ENCODE data around the gene TSPAN4.
A peak's percentile ranks its signal among the peaks of the same experiment; 100 is the strongest.

TSPAN4 gene

DNA sequence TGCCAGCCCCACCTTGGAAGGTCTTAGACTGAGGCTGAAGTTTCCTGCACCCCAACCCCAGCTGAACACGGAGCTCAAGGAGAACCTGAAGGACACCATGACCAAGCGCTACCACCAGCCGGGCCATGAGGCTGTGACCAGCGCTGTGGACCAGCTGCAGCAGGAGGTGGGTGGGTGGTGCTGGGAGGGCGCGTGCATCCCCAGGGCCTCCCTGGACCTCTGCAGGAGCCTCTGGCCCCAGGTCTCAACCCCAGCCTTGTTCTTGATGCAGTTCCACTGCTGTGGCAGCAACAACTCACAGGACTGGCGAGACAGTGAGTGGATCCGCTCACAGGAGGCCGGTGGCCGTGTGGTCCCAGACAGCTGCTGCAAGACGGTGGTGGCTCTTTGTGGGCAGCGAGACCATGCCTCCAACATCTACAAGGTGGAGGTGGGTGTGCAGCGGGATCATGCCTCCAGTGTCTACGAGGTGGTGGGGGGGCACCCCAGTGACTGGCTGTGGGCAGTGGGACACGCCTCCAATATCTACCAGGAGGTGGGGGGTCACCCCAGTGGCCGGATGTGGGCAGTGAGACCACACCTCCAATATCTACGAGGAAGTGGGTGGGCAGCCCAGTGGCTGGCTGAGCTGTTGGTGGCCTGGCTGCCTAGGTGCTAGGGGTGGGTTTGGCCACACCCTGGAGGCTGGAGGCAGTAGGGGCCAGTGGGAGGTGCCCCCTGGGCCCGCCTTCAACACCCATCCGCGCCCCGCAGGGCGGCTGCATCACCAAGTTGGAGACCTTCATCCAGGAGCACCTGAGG, 5.3 kb upstream of the TSPAN4 start:
- DNase-seq: no peak

DNA sequence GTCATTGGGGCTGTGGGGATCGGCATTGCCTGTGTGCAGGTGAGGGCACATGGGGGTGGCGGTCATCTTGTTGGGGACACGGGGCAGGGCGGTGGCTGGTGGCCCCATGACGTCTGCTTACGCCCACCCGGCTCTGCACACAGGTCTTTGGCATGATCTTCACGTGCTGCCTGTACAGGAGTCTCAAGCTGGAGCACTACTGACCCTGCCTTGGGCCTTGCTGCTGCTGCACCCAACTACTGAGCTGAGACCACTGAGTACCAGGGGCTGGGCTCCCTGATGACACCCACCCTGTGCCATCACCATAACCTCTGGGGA, 4.7 kb upstream of the TSPAN4 start:
- no peak for DNase-seq

DNA sequence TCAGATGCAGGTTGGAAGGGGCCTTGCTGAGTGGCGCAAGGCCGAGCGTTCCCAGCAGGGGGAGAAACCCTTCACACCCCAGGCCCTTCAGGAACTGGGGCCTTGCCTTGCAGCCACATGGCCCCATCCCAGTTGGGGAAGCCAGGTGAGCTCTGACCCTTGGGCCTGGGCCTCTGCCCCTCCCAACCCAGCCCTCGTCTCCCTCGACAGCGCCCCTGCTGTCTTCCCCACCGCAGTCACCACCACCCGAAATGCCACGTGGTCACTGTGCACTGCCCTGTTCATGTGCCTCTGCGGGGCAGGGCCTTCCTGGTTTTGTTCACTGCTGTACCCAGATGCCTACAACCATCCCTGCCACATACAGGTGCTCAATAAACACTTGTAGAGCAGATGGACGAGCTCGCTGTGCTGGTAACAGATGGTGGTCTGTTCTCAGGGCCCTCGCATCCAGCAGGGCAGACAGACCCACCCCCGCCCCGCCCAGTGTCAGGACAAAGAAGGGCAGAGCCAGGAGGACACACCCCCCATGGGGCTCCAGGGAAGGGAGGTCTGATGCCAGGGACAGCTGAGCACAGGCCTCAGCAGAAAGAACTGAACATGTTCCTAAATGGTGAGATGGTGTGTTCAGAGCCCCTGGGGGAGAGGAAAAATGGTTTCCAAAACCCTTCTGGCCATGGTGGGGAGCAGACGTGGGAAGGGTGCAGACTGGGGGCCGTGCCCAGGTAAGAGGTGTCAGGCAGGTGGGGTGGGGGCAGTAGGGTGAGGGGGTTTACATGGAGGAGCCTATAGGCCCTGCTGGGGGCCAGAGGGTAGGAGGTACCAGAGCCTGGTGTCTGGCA, 4.0 kb upstream of the TSPAN4 start:
- DNase-seq: no peak

DNA sequence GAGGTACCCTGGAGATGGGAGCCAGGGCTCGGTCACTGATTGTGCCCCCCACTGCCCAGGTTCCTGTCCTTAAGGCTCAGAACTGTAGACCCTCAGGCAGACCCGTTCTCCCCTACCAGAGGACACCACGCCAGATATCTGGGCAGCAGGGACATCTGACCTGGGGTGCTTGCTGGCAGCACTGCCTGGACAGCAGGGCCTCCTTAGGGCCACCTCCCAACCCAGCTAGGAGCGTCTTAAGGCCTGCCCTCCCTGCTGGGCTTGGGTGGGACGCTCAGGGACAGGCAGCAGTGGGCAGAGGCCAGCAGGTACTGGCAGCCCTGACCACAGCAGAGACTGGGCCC, 3.4 kb upstream of the TSPAN4 start:
- no peak for DNase-seq

DNA sequence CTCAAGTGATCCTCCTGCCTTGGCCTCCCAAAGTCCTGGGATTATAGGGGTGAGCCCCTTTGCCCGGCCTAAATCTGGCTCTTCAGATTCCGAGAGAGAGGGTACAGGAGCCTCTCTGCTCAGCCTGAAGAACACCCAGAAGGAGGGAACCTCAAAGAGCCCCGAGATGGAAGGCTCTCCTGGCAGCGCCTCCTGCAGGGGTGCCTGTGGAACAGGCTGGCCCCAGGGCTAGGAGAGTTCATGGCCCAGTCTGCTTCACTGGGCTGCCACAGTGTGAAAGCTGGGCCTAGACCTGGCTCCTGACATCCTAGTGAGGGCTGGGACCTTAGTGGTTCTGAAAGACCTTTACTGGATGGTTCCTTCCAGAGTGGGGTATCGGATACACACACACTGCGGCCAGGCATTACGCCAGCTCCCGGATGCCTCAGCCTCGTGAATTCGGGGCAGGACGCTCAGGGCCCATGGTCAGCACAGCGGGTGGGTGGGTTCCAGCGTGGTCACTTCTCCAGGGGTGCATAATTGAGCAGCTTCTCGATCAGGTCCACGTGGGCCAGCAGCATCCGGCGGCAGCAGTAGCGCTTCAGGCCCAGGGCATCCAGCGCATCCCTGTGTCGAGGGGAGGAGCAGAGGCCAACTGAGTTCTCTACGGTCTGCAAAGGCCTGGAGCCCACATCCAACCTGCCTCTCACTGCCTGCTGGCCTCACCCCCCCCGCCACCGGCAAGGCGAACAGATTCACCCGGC, 2.6 kb upstream of the TSPAN4 start:
- no peak for DNase-seq

- no peak for DNase-seq
Observed at GRCh38 chr11:841981-842369, 677 bp upstream of the TSPAN4 start.

DNA sequence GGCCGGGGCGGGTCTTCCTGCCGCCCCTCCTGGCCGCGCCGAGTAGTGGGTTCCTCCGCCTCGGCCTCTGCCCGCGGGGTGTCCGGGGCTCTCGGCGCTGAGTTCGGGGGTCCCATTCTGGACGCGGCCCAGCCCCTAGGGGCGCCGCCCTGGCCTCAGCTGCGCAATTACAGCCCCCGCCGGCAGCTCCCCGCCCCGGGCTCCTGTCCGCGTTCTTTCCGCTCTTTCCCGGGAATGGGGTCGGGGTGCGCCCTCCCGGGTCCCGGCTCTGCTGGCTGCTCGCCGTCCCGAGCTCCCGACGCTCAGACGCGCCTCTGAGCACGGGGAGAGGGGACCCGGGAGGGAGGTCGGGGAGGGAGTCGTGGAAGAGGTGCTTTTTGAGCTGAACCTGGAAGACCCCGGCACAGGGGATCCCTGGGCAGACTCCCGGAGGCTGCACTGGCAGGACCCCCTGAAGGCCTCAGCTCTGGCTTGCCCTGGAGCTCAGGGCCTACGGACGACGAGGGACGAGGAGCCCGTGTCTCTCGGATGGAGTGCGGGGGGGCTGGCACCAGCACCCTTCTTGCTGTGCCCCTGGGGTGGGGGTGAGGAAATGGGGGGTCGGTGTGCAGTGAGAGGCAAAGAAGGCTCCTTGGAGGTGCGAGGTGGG, 558 bp downstream of the TSPAN4 start:
- DNase-seq: no peak

DNA sequence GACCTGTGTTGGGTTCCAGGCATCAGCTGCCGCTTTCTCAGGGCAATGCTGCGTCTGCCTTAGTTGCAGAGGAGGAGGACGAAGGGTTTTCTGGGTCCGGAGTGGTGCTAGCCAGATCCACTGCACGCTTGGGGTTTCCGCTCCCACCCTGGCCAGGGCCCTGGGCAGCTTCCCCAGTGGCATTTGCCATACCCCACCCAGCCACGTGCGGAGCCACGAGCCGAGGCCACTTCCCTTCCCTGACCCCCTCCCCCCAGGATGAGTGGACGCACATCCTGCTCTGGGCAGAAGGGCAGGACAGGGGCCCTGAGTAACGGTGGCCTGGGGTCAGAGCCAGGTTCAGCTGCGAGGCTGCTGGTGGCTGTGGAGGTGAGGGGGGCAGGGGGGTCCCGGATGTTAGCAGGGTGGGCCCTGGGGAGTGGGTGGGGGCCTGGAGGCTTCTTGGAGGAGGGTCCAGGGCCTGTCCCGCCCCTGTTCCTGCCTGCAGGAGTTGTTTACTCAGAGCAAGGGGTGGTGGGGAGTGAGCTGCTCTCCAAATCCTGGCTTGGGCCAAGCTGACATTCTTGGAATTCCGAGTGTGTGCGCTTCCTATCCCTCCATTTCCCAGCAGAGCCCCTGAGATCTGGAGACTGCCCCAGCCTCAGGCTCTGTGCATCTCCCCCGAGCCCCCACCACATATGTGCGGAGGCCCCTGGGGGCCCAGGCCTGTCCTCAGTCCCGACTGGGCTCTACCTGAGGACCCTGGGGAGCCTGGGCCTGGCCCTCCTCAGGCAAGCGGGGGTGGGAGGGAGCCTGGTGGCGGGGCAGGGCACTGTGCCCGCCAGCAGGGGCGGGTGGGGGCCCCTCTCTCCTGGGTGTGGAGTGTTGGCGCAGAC, 1.4 kb downstream of the TSPAN4 start:
- DNase-seq: peak; percentile 44

- no peak for DNase-seq
Observed at GRCh38 chr11:844693-845644, 2.3 kb downstream of the TSPAN4 start.

DNA sequence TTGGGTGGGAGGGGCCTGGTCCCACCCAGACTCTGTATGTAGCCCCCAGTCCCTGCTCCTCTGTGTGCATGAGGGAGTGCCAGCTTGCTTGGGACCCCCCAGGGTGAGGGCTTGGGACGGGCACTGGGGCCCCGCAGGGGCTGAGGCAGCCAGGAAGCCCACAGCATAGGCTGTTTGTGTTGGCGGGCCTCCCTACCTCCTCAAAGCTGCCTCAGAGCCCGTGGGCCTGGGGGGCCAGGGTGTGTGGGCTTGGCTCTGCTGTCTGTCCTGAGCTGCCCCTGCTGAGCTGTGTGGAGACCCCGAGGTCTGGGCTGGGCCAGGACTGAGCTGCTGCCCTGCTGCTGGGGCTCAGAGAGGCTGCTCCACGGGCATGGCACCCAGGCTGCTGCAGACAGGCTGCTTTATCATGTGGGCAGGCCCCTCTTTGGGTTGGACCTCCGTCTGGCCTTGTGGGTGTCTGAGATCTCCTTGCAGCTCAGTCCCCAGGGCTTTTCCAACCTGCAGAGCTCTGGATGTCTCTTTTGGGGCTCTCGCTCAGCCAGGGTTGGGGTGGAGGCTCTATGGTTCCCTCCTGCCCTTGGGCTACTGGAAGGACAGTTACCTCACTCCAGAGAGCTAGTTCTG, 3.3 kb downstream of the TSPAN4 start:
- no peak for DNase-seq

- no peak for DNase-seq
Observed at GRCh38 chr11:846496-847098, 3.9 kb downstream of the TSPAN4 start.

DNA sequence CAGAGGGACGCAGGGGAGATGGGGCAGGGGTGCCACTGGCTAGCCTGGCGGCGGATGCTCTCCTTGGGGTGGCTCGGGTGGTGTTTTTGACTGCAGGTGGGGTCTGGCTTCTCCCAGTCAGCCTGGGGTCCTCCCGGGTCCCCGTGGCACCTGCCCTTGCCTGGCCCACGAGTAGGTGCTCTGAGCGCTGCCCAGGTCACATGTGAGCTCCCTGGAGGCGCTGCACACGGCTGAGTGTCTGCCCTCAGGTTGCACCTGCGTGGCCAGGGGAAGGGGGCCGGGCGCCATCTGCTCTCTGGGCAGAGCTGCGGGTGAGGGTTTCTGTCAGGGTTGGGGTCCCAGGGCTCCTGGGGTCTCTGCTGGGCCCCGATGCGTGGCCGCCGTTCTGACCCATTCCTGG, 5.2 kb downstream of the TSPAN4 start:
- DNase-seq: no peak

DNA sequence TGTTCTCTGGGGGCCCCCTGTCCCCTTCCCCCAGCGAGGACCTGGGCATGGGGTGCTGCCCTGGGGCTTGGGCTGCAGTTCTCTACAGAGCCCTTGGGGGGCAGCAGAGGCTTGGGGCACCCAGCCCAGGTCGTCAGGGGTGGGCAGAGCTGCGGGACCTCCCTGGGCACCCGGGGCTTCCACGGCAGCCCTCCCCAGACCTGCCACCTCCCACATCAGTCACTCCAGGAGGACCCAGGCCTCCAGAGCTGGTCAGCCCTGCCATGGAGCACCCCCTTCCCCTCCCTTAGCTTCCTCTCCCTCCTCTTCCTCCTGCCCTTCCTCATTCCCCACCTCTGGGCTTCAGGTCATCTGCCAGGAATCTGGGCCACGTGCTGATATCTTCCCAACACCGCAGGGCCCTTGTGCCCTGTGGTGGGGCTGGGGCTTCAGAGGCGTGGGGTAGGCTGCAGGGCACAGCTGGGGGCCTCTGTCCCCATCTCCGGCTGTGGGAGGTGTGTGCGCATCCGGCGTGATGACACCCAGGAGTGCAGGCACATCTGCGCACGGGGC, 5.8 kb downstream of the TSPAN4 start:
- DNase-seq: no peak

- DNase-seq: no peak
Observed at GRCh38 chr11:849104-849824, 6.6 kb downstream of the TSPAN4 start.

DNA sequence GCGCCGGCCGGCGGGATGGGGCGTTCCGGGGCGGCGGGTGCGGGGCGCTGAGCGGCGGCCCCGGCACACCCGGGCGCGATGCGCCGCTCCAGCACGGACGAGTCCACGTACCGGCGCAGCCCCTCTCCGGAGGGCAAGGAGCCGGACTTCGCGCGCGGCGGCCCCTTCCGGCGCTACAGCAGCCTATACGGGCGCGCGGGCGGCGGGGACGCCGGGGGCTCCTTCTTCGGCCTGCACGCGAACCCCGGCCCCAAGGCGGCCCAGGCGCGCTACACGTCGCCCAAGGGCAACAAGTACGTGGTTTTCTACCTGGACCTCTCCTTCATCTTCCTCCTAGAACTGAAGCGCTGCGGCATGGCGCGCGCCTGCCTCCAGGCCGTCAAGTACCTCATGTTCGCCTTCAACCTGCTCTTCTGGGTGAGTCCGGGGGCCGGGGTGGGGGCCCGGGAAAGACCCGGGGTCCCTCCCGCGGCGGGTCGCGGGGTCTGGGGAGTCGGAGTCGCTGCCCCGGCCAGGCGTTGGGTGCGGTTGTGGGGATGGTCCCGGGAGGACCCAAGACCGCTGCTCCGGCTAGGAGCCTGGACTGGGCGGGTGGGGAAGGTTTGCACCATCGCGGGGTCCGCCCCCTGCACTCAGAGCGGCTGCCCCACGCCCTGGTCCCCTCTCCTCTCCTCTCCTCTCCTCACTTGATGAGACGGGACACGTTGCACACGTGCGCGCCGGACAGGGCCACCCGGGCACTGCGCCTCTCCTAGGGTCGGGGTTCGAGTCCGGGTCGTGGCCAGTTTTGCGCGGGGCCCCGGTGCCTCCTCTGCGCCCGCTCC, 7.5 kb downstream of the TSPAN4 start:
- DNase-seq: no peak

- DNase-seq: no peak
Observed at GRCh38 chr11:850775-851763, 8.4 kb downstream of the TSPAN4 start.

DNA sequence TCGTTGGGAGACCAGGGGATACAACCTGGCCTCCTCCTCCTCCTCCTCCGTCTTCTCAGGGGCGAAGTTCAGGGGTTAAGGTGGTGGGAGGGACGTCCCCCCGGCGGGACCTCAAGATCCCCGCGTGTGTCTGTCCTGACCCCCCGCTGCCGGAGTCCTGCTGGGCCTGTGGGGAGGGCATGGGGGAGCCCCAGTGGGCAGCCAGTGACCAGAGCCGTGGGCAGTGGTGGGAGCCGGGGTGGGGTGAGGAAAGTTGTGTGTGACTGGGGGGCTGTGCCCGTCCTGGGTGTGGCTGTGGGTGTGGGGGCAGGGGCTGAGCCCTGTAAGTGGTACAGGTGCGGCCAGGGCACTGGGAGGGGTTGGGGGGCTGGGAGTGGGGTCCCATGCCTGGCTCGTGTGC, 10.1 kb downstream of the TSPAN4 start:
- DNase-seq: no peak
